Bronchial epithelial cell (primary cell): Measurements from ENCODE around the gene PANK4. TPM values are rescaled to one million over a fixed set of nuclear protein-coding genes. Genes with fewer than 3 reads are reported as not detected.
"Not testable (repeated sequence)": the region's sequence is repeated elsewhere in the genome, so short reads cannot be mapped to it uniquely, and the experiment has no call there.

Experiments used
- DNase-seq: peaks from one replicate; pipeline ENCODE4 v3.0.0-alpha.2; 2010; ENCODE audit warnings: low read depth
- FAIRE-seq: peaks from 2 replicates; lab custom pipeline; 2011; peaks lifted over from hg19 to GRCh38; lab: Jason Lieb, UNC
- H3K27me3 ChIP-seq: 2 replicates; pipeline ENCODE4 v1.5.1; 2011; ENCODE audit warnings: low read length; ENCODE audit not compliant: control insufficient read depth, insufficient read depth
- H3K36me3 ChIP-seq: 2 replicates; pipeline ENCODE4 v1.5.1; 2011; ENCODE audit warnings: low read length; ENCODE audit not compliant: control insufficient read depth, insufficient read depth
- H3K4me3 ChIP-seq: 2 replicates; pipeline ENCODE4 v1.5.1; 2011; ENCODE audit warnings: mild to moderate bottlenecking, low read depth, low read length, control low read depth
- total RNA-seq: library from RNA; depleted of rRNA; stranded (reverse); fragments of >200 nt; gene quantifications from 2 replicates; pipeline ENCODE4 v1.2.1, GENCODE V29; 2014
- TF ChIP-seq, protein P1 (sequence below): IDR thresholded peaks from 2 replicates; pipeline ENCODE4 v1.5.1; 2011; ENCODE audit warnings: mild to moderate bottlenecking, moderate library complexity, low read length, control low read depth, inconsistent platforms; ENCODE audit not compliant: insufficient read depth, severe bottlenecking

Gene PANK4
- total RNA-seq, 1 donor from 2014 or later: 29.2 TPM

DNA sequence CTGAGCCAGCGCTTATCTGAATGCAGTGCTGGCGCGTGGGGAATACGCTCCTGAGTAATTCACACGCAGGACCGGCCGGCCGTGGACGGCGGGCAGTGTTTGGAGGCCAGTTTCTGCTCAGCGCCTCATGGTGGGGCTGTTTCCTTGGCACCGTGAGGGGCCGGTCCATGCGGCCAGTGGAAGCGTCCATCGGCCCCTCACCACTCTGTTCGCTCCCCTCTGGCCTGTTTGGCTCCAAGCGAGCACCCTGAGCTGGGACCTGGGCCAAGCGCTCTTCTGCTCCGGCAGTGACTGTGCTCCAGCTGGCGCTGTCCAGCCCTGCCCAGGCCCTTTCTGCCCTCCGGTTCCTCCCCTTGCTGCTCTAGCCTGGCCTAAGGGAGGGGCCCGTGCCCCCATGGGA is 66.6 kb downstream of the PANK4 start:
- H3K36me3 ChIP-seq: peaks cover 14% of the 10 kb centered on the region

DNA sequence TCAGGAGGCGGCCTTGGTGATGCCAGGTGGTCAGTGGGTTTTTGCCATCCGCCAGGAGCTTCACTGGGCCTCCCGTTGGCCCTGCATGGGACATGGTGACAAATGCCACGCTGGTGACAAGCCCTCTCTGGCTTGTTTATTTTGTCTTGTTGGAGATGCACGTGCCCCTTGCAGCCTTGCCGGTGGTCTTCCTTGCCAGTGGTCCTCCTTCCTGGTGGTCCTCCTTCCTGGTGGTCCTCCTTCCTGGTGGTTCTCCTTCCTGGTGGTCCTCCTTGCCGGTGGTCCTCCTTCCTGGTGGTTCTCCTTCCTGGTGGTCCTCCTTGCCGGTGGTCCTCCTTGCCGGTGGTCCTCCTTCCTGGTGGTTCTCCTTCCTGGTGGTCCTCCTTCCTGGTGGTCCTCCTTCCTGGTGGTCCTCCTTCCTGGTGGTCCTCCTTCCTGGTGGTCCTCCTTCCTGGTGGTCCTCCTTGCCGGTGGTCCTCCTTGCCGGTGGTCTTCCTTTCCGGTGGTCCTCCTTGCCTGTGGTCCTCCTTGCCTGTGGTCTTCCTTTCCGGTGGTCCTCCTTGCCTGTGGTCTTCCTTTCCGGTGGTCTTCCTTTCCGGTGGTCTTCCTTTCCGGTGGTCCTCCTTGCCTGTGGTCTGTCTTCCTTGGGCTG is 67.2 kb downstream of the PANK4 start:
- peaks cover 15% of the 10 kb centered on the region for H3K36me3 ChIP-seq
- not testable (repeated sequence) for H3K27me3 ChIP-seq, H3K4me3 ChIP-seq, FAIRE-seq, DNase-seq

More for the DNA sequence above, 66.6 kb downstream of the PANK4 start:
- TF ChIP-seq, protein P1, sequence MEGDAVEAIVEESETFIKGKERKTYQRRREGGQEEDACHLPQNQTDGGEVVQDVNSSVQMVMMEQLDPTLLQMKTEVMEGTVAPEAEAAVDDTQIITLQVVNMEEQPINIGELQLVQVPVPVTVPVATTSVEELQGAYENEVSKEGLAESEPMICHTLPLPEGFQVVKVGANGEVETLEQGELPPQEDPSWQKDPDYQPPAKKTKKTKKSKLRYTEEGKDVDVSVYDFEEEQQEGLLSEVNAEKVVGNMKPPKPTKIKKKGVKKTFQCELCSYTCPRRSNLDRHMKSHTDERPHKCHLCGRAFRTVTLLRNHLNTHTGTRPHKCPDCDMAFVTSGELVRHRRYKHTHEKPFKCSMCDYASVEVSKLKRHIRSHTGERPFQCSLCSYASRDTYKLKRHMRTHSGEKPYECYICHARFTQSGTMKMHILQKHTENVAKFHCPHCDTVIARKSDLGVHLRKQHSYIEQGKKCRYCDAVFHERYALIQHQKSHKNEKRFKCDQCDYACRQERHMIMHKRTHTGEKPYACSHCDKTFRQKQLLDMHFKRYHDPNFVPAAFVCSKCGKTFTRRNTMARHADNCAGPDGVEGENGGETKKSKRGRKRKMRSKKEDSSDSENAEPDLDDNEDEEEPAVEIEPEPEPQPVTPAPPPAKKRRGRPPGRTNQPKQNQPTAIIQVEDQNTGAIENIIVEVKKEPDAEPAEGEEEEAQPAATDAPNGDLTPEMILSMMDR: no peak
- no peak for FAIRE-seq
- no peak for DNase-seq
- no peaks in the 10 kb centered on the region for H3K27me3 ChIP-seq
- H3K4me3 ChIP-seq: no peak overlapping the region

DNA sequence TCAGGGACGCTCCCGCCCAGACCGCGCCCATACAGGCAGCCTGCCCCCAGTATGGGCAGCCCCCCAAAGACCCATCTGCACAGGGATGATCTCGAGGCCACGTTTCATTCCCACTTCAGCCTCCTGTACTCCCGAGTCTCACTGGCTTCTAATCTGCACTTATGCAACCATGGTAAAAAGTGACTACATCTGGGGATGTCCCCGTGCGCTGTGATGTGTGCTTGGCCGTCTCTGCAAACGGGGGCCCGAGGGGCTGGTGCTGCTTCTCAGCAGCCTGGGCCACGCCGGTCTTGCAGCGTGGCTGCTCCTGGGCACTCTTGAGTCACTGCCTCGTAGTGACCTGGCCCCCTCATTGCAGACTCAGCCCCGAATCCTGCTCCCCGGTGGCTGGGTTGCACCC is 67.7 kb downstream of the PANK4 start:
- Histone ChIP-seq H3K27me3 (no peaks in the 10 kb centered on the region), H3K36me3 (peaks cover 12% of the 10 kb centered on the region), H3K4me3 (no peak overlapping the region)
- no peak for FAIRE-seq
- TF ChIP-seq, protein P1: no peak
- no peak for DNase-seq

Other genes starting within 250 kb of the PANK4 start
- gene MORN1, start 135.0 kb downstream of the PANK4 start, total RNA-seq: 5.5 and 10.6 TPM in 2 replicates
- gene RER1, start 134.8 kb downstream of the PANK4 start, total RNA-seq: 94.8 and 104 TPM in 2 replicates
- gene PEX10, start 114.0 kb downstream of the PANK4 start, total RNA-seq: 30.0 and 35.7 TPM in 2 replicates
- gene PLCH2, start 50.3 kb downstream of the PANK4 start, total RNA-seq: 64.2 and 93.2 TPM in 2 replicates
- 2.9 and 3.8 TPM in 2 replicates for gene HES5, start 3.7 kb upstream of the PANK4 start, total RNA-seq
- 10.4 and 11.1 TPM in 2 replicates for gene TNFRSF14, start 29.8 kb upstream of the PANK4 start, total RNA-seq
- 5.2 and 6.8 TPM in 2 replicates for gene PRXL2B, start 60.2 kb upstream of the PANK4 start, total RNA-seq
- gene MMEL1, start 106.4 kb upstream of the PANK4 start, total RNA-seq: 0.13 TPM in 1 of 2 replicates, not detected in the other